Measurements from ENCODE around the gene HSDL1.

HSDL1 gene

GRCh38 chr16:84144859-84145639 is at the start of gene HSDL1, which contains the start of gene DNAAF1:
Gene HSDL1, minus strand, starts transcription at chr16:84145177. Its CDS starts 13,856 bp downstream, at chr16:84131321.
Gene DNAAF1, plus strand, starts transcription at chr16:84145308. Its CDS starts 133 bp downstream, at chr16:84145441.
- peak; percentile 78 for DNase-seq (ENCODE audit: low spot score)

DNA sequence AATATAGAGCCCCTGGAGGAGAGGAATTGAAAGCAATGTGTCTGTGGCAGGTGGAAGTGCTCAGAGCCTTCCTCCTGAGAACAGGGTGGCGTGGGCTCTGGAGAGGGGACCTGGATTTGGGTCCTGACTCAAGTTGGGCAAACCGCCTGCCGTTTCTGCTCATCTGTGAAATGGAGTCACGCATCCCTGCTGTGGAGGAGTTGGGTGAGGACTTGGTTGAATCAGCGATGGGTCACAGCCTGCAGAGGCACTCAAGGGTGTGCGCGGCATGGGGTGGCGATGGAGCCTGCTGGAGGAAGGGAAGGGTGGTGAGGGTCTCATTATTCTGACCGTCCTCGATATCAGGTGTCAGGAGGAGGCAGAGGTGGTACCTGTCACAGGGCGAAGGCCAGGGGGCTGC is 49.0 kb upstream of the HSDL1 start:
- DNase-seq (ENCODE audit: low spot score): no peak

GRCh38 chr16:84193480-84193879 is 48.5 kb upstream of the HSDL1 start:
- no peak for DNase-seq (ENCODE audit: low spot score)

DNA sequence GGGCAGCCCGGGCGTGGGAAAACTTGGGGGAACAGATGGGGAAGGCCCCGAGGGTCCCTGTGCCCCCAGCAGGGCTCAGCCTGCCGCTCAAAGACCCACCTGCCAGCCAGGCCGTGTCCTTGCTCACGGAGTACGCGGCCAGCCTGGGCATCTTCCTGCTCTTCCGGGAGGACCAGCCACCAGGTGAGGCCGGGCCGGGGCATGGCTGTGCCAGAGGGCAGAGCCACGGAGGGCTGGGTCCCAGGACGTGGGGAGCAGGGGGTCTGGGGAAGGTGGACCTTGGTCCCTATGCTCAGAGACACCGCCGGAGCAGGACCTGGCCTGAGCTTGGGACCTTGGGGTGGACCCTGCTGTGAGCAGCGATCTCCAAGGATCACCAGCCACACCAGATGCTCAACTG is 46.5 kb upstream of the HSDL1 start:
- DNase-seq (ENCODE audit: low spot score): no peak

DNA sequence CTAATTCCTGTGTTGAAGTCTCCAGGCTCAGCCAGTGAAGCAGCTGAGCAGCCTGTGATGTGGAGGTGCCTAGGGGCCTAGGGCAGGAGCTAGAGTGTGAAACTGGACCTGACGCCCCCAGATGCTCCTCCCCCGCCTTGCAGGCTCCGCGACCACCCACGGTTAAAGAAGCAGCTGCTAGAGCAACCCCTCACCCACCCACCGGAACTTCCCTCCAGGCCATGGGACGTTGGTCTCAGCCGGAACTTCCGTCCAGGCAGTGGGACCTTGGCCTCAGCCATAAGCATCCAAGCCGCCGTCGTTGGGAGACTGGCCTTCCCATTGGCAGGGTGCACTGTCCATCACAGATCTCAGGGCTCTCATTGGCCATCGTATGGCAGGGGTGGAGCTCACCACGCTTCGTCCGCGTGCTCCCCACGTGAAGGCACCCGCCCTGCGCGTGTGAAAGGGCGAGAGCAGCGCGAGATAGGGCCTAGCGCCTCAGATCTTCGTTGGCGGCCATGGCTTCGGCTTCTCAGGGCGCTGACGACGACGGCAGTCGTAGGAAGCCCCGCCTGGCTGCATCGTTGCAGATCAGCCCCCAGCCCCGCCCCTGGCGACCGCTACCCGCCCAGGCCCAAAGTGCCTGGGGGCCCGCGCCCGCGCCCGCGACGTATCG is 45.9 kb upstream of the HSDL1 start, which contains the start of gene ADAD2:
Gene ADAD2, plus strand, starts transcription at position 427 of the 658 bp plus-strand sequence. Its CDS starts 74 bp downstream, at position 501.
- DNase-seq (ENCODE audit: low spot score): no peak

DNA sequence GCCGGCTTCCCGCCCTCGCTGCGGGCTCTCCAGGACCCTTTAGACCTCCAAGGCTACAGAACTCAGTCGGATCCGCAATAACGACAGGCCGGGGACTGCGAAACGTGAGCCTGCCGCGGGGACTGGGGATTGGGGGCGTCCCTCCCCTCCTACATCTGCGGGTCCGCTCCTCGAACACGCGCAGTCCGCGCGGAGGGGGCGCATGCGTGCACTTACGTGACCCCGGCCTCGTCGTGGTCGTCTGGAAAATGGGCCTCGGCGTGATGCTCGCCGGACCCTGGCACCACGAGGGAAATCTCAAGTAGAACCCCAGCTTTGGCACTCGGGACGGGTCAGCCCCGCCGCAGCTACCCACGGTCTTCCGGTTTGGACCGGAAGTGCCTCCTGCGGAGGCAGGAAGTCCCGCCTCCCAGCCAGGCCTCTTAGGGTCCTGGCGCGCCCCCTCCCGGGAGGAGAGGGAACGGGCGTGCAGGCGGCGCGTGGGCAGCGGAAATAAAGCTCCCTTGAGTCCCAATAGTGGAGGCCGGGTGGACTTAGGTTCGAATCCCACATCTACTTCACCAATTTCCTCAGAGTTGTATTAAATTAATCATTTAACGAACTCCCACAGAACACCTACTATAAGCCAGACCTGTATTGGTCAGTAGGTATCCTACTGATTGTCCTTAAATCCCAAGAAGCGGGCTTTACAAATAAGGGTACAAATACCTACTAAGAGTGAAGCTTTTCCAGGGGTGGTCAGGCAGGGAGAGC is 41.9 kb upstream of the HSDL1 start, which contains the start of gene TAF1C:
Gene TAF1C, minus strand, starts transcription at position 373 of the 753 bp plus-strand sequence. CDS start 2,069 bp downstream, outside the sequence.
- DNase-seq (ENCODE audit: low spot score): peak; percentile 84

DNA sequence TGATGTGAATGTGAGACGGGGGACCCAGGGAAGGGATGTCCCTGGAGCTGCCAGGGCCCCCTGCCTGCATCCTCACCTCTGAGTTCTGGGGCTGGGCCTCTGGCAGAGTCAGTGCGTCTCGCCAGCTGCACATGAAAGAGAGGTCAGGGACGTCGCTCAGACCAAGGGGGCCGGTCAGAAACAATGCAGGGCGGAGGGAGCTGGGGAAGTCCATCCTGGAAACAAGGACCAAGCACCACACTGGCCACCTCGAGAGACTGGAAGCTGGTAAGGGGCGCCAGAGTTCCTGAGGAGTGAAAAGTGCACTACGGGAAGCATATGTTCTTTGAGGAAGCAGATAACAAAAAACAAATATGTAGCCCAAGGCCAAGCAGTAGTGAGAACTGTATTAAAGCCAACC is 39.8 kb upstream of the HSDL1 start:
- DNase-seq (ENCODE audit: low spot score): no peak

- DNase-seq (ENCODE audit: low spot score): no peak
These were observed 39.1 kb upstream of the HSDL1 start for GRCh38 chr16:84183911-84184591.

DNA sequence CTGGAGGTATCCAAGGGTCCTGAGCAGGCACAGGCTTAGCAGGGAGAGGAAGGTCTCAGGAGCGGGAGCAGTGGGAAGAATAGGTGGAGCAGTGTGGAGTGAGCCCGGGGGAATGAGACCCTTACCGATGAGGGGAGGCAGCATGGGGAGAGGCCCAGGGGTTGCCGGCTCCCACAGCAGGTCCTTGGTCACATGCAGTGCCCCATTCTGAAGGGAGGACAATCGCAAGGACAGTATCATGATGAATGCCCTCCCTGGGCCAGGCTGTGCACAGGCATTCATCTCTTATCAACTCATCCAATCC is 38.5 kb upstream of the HSDL1 start:
- no peak for DNase-seq (ENCODE audit: low spot score)

DNA sequence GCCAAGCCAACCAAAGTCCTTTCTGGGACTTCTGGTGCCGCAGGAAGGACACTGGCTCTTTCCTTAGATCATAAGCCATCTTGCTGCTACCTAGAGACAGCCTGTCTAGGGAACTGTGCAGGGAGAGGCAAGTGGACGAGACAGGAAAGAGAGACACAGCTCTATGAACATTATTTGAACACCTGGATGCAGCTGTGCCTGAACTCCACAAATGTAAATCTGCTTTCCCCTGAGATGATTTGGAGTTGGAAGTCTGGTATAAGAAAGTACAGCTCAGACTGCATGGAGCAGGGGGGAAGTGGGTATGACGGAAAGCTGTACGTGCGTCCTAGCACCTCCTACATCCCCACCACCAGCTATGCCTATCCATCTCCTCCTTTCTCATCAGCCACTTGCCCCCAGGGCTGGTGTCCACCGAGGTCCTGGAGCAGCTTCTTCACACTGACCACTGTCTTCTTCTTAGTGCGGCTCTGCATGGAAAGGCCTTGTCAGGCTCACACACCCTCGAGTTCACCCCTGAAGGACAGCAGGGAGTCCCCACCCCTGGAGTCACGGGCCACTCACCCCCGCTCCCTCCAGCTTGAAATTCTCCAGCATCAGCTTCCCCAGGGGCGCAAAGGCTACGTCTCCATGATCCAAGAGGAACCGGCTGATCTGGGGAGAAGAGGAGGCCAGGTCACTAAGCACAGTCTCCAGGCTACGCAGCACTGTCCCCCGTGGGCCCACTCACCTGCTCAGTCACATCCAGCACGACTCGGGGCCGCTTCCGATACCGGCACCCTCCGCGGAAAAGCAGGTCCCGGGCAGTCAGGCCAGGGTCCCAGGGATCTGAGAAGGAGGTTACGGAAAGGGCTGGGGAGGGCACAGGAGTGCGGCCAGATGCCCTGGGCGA is 37.9 kb upstream of the HSDL1 start:
- DNase-seq (ENCODE audit: low spot score): no peak

GRCh38 chr16:84182104-84182503 is 37.1 kb upstream of the HSDL1 start:
- DNase-seq (ENCODE audit: low spot score): no peak

DNA sequence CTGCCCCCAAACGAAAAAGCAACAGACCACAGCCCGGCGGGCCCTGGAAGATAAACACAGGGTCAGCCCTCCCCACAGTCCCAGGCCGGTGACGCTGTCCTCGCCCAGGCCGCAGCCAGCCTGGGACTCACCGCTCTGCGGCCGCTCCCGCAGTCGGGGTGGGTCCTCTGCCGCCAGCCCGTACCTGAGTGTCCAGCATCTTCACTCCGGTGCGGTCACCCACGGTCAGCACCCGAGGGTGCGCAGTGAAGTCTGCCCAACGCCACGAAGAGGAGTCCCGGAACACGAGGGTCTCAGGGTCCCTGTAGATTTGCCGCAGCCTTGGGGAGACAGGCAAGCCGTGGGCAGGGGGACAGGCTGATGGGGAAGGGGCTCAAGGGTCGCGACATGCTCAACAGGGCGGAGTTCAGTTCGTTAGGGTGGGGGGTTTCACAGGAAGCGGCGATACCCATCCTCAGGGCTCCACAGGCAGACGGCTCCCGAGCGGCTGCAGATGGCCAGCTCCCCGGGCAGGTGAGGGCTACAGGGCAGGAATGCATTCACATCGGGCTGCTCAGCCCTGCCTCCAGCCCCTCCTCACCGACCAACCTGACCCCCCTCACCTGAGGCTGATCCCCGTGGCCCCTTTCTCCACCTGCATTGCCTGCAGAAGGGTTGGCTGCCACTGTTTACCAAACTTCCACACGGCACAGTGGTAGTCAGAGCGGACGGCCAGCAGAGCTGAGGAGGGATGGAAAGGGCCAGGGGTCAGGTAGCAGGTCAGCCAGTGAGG is 36.4 kb upstream of the HSDL1 start:
- no peak for DNase-seq (ENCODE audit: low spot score)

- DNase-seq (ENCODE audit: low spot score): no peak
These were observed 35.7 kb upstream of the HSDL1 start for GRCh38 chr16:84180519-84181140.

DNA sequence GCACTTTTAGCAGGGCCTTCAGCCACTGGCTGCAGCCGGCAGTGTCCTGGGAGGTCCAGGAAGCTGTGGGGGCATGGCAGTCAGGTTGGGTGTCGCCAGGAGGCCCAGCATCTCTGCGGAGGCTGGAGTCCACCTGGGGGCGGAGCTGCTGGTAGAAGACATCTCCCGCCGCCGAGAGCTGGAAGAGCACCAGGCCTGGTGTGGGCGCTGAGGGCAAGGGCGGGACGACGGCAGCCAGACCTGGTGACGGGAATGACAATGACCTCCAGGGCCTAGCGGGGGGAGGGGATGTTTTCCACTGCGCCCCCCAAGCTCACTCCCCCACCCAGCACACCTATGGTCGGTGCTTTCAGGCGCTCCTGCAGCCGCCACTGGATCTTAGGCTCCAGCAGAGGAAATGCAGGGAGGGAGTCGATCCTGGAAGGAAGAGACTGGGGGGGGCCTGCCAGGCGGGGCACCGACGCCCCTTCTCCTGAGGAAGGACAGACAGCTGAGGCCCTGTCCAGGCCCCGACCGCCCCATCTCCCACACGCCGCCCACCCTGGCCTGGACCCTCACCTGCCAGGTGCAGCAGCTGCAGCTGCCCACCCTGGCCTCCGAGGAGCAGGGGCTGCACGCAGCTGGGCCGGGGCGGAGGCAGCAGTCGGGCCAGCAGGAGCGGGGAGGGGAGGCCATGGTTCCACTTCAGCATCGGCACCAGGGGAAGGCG is 34.8 kb upstream of the HSDL1 start:
- no peak for DNase-seq (ENCODE audit: low spot score)

- DNase-seq (ENCODE audit: low spot score): no peak
These were observed 34.1 kb upstream of the HSDL1 start for GRCh38 chr16:84178892-84179611.

GRCh38 chr16:84178146-84178765 is 33.3 kb upstream of the HSDL1 start:
- DNase-seq (ENCODE audit: low spot score): no peak

- peak; percentile 25 for DNase-seq (ENCODE audit: low spot score)
These were observed 32.7 kb upstream of the HSDL1 start for GRCh38 chr16:84177741-84178073.
